ENCODE data around the gene RAB21.

Gene RAB21

GRCh38 chr12:71754461-71755145, at the start of gene RAB21:
Gene RAB21, plus strand, starts transcription at chr12:71754863. Its CDS starts 267 bp downstream, at chr12:71755130.
- Histone ChIP-seq H3K27me3 (ENCODE audit: insufficient read depth, low read length, poor library complexity, severe bottlenecking) (no peaks in the 10 kb centered on the region), H3K4me1 (ENCODE audit: insufficient read depth, low read length, poor library complexity, severe bottlenecking) (peaks cover 36% of the 10 kb centered on the region), H3K4me2 (ENCODE audit: low read depth, low read length, poor library complexity, severe bottlenecking) (peak within 1 kb of the TSS; percentile 99), H4K20me1 (ENCODE audit: insufficient read depth, low read length, poor library complexity, severe bottlenecking) (peaks cover 42% of the 10 kb centered on the region), H3F3A (ENCODE audit: low read depth) (no peaks in the 10 kb centered on the region), H3K9me2 (replicated peaks; ENCODE audit: low read depth, low read length) (no peaks in the 10 kb centered on the region), H3K79me2 (ENCODE audit: insufficient read depth, low read length) (peaks cover 46% of the 10 kb centered on the region), H3K36me3 (ENCODE audit: insufficient read depth, low read length) (no peaks in the 10 kb centered on the region), H2AFZ (ENCODE audit: low read length) (peak within 1 kb of the TSS; percentile 97), H3K4me3 (ENCODE audit: low read length, poor library complexity, severe bottlenecking) (peak within 1 kb of the TSS; percentile 91), H3K9me3 (ENCODE audit: insufficient read depth, low read depth, low read length) (no peaks in the 10 kb centered on the region), H3K9ac (ENCODE audit: low read depth, low read length, poor library complexity, severe bottlenecking) (peak within 1 kb of the TSS; percentile 78)
- TF ChIP-seq, protein P1, sequence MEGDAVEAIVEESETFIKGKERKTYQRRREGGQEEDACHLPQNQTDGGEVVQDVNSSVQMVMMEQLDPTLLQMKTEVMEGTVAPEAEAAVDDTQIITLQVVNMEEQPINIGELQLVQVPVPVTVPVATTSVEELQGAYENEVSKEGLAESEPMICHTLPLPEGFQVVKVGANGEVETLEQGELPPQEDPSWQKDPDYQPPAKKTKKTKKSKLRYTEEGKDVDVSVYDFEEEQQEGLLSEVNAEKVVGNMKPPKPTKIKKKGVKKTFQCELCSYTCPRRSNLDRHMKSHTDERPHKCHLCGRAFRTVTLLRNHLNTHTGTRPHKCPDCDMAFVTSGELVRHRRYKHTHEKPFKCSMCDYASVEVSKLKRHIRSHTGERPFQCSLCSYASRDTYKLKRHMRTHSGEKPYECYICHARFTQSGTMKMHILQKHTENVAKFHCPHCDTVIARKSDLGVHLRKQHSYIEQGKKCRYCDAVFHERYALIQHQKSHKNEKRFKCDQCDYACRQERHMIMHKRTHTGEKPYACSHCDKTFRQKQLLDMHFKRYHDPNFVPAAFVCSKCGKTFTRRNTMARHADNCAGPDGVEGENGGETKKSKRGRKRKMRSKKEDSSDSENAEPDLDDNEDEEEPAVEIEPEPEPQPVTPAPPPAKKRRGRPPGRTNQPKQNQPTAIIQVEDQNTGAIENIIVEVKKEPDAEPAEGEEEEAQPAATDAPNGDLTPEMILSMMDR (conservative IDR thresholded peaks at IDR 0.05; ENCODE audit: low read length), result no peak
- no peak for TF ChIP-seq EZH2phosphoT487 (IDR thresholded peaks at IDR 0.05; ENCODE audit: borderline replicate concordance)

- Histone ChIP-seq H2AFZ (ENCODE audit: low read length) (no peak overlapping the region), H3K36me3 (ENCODE audit: insufficient read depth, low read length) (peaks cover 14% of the 10 kb centered on the region; the same call in 1 of the 2 replicates), H3K9me3 (ENCODE audit: insufficient read depth, low read depth, low read length) (no peaks in the 10 kb centered on the region), H3K9ac (ENCODE audit: low read depth, low read length, poor library complexity, severe bottlenecking) (no peak overlapping the region), H3K4me1 (ENCODE audit: insufficient read depth, low read length, poor library complexity, severe bottlenecking) (no peaks in the 10 kb centered on the region), H3K4me2 (ENCODE audit: low read depth, low read length, poor library complexity, severe bottlenecking) (no peak overlapping the region), H4K20me1 (ENCODE audit: insufficient read depth, low read length, poor library complexity, severe bottlenecking) (no peaks in the 10 kb centered on the region), H3K79me2 (ENCODE audit: insufficient read depth, low read length) (no peaks in the 10 kb centered on the region), H3K9me2 (replicated peaks; ENCODE audit: low read depth, low read length) (no peaks in the 10 kb centered on the region), H3K4me3 (ENCODE audit: low read length, poor library complexity, severe bottlenecking) (no peak overlapping the region), H3F3A (ENCODE audit: low read depth) (no peaks in the 10 kb centered on the region), H3K27me3 (ENCODE audit: insufficient read depth, low read length, poor library complexity, severe bottlenecking) (no peaks in the 10 kb centered on the region)
- TF ChIP-seq, protein P1 (conservative IDR thresholded peaks at IDR 0.05; ENCODE audit: low read length), result no peak
- TF ChIP-seq EZH2phosphoT487 (IDR thresholded peaks at IDR 0.05; ENCODE audit: borderline replicate concordance), result no peak
These were observed 49.7 kb upstream of the RAB21 start for GRCh38 chr12:71704920-71705319.

GRCh38 chr12:71708658-71709057, 46.0 kb upstream of the RAB21 start:
- no peaks in the 10 kb centered on the region for H3K4me1 ChIP-seq (ENCODE audit: insufficient read depth, low read length, poor library complexity, severe bottlenecking)
- no peaks in the 10 kb centered on the region for H3K9me2 ChIP-seq (replicated peaks; ENCODE audit: low read depth, low read length)
- H3K36me3 ChIP-seq (ENCODE audit: insufficient read depth, low read length), result no peaks in the 10 kb centered on the region
- no peak overlapping the region for H2AFZ ChIP-seq (ENCODE audit: low read length)
- no peaks in the 10 kb centered on the region for H3K27me3 ChIP-seq (ENCODE audit: insufficient read depth, low read length, poor library complexity, severe bottlenecking)
- H4K20me1 ChIP-seq (ENCODE audit: insufficient read depth, low read length, poor library complexity, severe bottlenecking), result no peaks in the 10 kb centered on the region
- no peaks in the 10 kb centered on the region for H3K79me2 ChIP-seq (ENCODE audit: insufficient read depth, low read length)
- no peaks in the 10 kb centered on the region for H3F3A ChIP-seq (ENCODE audit: low read depth)
- no peak overlapping the region for H3K4me2 ChIP-seq (ENCODE audit: low read depth, low read length, poor library complexity, severe bottlenecking)
- H3K9ac ChIP-seq (ENCODE audit: low read depth, low read length, poor library complexity, severe bottlenecking), result no peak overlapping the region
- no peak overlapping the region for H3K4me3 ChIP-seq (ENCODE audit: low read length, poor library complexity, severe bottlenecking)
- no peak for TF ChIP-seq EZH2phosphoT487 (IDR thresholded peaks at IDR 0.05; ENCODE audit: borderline replicate concordance)
- TF ChIP-seq, protein P1 (conservative IDR thresholded peaks at IDR 0.05; ENCODE audit: low read length), result no peak
- H3K9me3 ChIP-seq (ENCODE audit: insufficient read depth, low read depth, low read length), result no peaks in the 10 kb centered on the region
